Cerebellar nuclear complex (tissue), 1 donor: Measurements from ENCODE around the gene SCRN1.

Experiments used
- DNase-seq, 2 experiments: peaks; one replicate each; lab custom pipeline; 2025; lab: John Stamatoyannopoulos, UW

SCRN1 gene, protein sequence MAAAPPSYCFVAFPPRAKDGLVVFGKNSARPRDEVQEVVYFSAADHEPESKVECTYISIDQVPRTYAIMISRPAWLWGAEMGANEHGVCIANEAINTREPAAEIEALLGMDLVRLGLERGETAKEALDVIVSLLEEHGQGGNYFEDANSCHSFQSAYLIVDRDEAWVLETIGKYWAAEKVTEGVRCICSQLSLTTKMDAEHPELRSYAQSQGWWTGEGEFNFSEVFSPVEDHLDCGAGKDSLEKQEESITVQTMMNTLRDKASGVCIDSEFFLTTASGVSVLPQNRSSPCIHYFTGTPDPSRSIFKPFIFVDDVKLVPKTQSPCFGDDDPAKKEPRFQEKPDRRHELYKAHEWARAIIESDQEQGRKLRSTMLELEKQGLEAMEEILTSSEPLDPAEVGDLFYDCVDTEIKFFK

DNA sequence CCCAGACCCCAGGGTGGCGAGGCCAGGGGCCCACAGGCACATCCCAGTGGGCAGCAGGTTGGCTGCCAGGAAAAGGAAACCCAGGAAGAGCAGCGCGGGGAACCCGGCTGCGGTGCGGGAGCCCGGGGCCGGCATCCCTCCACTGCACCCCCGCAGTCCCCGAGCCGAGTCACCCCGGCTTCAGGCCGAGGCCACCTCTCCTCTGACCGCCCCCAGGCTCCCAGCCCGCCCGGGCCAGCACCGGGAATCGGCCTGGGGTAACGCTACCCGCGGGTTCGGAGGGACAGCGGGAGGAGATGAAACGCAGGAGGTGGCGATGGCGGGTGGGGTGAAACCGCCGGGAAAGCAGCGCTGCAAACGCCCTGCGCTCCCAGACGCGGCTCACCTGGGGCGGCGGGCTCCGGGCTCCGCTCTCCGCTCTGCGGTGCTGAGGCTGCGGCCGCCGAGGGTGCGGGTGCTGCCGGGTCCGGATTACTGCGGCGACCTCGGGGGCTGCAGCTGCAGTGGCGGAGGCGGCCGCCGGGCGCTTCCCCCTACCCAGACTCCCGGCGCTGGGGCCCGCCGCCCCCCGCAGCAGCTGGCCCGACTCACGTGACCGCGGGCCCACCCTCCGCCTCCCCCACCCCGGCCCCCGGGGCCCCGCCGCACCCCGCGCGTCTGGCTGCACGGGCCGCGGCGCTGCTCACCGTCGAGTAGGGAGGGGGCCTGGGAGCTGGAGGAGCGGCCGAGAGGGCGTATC is at the start of gene SCRN1:
Gene SCRN1 (minus strand): TSS at position 545 of the 739 bp plus-strand sequence. CDS start 20,734 bp downstream, outside the sequence.
- no peak for DNase-seq

DNA sequence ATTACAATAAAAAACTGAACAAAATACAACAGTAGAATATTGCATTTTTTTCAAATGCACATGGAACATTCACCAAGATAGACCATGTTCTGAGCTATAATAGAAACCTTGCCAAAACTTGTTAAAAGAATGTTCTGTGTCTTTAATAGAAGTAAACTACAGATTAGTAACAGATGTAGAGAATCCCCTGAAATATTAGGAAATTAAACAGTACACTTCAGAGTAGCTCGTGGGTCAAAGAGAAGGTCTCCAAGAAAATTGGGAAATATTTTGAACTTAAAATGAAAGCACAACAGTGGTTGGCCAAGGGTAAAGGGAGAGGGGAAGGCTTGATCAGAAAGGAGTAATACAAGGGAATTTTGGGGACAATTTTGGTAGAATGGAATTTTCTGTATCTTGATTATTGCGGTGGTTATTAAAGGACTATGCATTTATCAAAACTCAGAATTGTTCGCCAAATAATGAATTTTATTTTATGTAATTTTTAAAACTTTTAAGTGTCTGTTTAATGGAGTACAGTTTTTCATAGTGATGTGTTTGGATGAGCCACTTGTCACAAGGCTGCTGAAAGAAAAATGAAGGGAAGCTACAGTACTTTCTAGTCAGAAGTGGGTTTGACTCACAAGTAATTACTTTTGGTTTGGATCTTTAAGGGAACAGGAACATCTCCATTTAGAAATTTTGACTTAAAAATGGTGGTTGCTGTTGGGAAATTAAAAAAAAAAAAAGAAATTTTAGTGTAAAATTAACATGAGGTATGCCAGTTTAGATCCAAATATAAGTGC is 48.8 kb upstream of the SCRN1 start:
- no peak for DNase-seq

DNA sequence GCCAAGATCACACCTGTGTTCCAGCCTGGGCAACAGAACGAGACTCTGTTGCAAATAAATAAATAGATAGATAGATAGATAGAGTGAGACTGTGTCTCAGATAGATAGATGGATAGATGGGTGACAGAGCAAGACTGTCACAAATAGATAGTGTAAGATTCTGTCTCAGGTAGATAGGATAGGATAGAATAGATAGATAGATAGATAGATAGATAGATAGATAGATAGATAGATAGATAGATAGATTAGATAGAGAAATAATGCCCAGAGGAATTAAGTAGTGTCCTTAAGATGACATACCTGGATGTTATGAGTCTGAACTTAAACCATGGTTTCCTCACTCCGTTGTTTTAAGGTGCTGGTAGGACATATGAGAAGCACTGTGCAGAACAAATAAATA is 46.6 kb upstream of the SCRN1 start:
- no peak for DNase-seq

DNA sequence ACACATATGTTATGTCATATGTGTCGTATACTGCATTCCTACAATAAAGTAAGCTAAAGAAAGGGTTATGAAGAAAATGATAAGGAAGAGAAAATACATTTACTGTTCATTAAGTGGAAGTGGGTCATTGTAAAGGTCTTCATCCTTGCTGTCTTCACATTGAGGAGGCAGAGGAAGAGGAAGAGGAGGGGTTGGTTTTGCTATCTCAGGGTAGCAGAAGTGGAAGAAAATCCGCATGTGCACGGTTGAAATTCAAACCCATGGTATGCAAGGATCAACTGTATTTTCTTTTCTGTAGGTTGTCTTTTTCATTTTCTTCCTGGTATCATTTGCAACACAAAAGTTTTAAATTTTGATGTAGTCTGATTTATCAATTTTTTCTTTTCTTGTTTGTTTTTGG is 44.9 kb upstream of the SCRN1 start:
- no peak for DNase-seq

DNA sequence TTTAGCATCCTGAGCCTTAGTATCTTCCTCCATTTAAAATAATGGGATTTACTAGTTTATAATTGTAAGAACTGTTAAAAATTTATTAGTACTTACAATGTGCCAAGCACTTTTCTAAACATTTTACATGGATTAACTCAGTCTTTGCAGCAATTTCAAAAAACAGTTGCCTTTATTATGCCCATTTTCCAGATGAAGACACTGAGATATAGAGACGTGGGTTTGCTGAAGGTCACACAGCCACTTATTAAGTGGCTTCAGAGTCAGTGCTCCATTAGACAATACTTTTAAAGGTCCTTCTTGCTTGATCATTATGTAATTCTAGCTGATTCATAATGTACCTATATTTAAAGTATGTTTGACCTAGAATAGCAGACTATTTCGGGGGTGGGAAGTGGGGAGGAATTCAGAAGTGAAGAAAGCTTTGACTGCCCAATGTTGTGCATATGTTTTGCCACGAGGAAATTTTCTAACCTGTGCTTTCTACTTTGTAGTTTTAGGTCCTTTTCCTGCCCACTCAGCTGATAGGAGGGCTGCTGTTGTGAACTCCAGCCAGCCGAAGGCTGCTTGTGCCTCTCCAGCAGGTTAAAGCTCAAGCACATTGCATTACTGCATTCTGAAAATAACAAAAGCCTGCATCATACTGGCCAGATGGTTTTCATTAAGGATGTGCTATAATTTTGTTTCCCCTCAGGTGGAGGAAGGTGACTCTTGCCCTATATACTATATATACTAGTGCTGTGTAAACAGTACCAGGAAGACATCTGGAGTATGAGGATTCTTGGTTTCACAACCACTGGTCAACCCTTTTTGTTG is 42.9 kb upstream of the SCRN1 start:
- no peak for DNase-seq

DNA sequence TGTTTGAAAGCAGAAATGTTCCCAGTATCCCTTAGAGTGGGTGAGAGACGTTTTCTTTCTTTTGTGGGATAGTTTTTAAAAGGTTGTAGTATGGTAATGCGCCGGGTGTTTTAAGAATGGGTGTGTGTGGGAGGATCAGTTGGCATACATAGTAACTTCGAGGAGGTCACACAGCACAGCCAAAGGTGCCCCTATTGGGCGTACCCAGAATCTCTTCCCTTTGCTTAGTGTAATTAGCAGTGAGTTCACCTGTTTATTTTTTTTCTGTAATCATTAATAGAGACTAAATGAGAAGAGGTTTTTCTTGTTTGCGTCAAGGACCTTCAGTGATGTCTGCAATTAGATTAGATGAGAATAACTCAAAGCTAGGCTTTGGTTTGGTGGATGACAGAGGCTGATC is 40.1 kb upstream of the SCRN1 start:
- no peak for DNase-seq

DNA sequence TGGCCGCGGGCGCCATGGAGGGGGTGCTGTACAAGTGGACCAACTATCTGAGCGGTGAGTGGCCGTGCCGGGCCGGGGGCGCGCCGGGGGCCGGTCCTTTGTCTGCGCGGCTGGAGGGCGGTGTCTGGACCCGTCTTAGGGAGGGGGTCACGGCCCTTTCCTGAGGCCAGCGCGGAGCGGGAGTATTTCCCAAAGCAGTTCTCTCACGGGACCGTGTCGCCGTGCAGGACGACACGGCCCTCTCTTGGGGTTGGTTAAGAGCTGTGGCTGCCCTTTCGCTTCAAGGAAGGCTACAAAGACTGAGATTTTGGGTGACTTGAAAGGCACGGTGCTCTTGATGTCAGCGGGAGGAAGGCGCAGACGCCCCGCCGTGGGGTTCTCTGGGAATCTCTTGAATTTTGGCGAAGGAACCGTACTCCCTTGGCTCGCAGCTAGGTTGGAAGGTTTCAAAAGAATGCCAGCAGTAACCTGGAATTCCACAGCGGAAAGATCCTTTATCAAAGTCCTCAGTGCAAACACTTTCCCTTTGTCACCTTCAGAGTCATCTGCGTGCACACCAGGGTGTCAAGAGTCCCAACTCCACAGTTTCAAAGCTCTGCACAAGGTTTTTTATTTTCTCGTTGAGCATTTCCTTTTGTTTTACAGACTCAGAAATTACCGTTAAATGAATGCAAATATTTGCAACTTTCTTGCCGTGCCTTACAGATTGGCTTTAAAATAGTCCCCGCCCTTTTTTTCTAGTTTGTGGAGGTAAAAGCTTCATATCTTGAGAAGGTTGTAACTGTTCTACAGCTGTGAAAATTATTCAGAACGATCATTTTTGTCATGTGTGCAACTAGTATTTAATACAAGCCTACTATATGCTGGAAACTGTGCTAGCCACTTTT is 39.4 kb upstream of the SCRN1 start:
- peak in 1 of 2 experiments; percentile 20 for DNase-seq

DNA sequence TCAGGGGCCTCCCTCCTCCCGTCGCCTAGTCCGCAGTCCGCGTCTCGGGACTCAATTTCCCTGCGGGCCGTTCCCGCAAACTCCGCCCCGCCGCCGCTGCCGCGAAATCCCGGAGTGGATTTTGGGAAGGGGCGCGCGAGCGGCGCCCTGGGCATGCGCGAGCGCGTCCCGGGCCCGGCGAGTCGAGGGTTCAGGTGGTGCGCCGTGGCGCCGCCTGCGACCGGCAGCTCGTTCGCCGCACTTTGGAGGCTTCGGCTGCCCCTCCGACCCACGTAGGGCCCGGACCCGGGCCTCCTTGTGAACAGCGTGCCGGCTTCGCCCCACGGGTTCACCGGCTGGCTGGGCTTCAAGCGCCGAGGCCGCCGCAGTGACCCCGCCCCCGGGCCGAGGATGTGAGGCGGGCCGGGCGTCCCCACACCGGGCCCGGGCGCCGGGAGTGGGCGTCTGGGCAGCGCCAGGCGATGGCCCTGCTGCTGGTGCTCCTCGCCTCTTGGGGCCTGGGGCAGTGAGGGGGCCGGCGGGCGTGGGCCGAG is 38.7 kb upstream of the SCRN1 start, which contains the start of gene PLEKHA8:
Gene PLEKHA8 (plus strand): TSS at position 197 of the 533 bp plus-strand sequence. CDS start 351 bp downstream, outside the sequence.
- DNase-seq, result peak in 1 of 2 experiments; percentile 51

DNA sequence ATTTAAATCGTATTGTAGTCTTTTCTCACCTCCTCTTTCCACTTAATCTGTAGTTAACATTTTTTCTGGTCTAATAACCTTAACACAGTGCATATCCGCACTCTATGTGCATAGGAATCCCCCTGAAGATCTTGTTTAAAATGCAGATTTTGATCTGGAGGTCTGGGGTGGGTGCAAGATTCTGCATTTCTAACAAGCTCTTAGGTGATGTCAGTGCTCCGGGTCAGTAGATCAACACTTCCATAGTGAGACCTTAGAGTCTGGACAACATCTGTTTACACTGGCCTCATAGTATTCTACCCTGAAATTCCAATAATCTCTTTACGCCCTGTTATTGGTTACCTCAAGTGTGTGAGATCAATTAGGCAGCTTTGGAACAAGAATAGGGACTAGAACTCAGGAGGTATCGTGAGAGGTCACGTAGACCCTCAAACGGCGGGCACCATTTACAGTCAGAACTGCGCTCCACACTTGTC is 38.2 kb upstream of the SCRN1 start:
- no peak for DNase-seq

DNA sequence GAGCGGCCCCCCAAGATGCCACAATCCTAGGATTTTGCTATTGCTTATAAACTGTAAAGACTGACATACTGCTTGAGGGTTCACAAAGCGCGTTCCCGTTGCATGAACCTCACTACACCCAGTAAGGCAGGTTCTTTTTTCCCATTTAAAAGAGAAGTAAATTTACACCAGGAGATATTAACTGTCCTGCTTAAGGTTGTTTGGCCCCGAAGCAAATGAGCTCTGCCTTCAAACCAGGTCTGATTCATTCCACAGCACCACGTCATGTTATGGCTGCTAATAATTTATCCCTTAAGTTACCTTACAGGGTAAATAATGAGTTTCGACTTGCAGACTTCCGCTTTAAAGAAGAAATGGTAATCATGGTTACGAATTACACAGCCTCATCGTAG is 37.5 kb upstream of the SCRN1 start:
- peak in 1 of 2 experiments; percentile 26 for DNase-seq

DNA sequence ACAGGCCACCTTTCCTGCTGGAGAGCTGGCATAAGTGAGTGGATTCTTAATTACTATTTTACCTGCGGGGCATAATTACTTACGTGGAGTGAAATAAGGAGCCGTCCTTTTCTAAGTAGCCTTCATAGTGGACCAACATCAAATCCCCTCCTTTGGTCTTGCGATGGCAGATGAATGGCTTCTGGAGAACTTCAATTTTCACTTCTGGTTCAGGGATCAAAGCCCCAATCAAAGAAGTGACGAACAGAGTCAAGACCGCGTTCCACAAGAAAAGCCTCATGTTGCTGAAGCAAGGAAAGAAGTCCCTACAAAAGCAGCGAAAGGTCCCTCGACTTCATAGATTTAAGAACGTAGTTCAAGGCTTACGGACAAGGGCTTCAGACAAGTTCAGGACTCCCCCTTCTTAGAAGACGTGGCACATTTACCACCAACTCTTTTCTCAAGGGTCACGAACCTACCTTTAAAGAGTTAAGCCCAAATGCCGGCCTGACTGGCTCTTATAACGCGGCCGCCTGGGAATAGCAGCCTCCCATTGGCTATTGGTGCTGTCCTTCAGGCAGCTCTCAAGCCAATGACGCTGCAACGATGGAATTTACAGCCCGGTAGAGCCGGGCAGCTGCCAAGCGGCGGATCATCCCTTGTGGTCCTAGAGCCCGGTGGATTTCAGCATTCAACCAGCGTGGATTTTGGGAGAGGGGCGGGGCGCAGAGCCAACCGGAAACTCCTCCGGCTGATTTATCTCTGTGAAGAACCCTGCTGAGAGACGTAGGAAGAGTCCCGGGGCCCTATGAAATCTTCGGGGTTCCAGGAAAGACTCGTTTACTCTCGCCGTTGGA is 36.8 kb upstream of the SCRN1 start, which contains the start of gene FKBP14:
Gene FKBP14 (minus strand): TSS at position 474 of the 836 bp plus-strand sequence. CDS start 194 bp downstream, at position 280.
- DNase-seq, result peak; percentile 89 to 98

DNA sequence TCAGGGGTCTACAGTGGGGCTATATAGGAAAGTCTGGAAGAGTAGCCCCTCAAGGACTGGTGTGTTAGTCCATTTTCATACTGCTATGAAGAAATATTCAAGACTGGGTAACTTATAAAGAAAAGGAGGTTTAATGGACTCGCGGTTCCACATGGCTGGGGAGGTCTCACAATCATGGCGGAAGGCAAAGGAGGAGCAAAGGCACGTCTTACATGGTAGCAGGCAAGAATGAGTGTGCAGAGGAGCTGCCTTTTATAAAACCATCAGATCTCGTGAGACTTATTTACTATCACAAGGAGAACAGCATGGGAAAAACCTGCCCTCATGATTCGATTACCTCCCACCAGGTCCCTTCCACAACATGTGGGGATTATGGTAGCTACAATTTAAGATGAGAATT is 33.9 kb upstream of the SCRN1 start:
- no peak for DNase-seq

DNA sequence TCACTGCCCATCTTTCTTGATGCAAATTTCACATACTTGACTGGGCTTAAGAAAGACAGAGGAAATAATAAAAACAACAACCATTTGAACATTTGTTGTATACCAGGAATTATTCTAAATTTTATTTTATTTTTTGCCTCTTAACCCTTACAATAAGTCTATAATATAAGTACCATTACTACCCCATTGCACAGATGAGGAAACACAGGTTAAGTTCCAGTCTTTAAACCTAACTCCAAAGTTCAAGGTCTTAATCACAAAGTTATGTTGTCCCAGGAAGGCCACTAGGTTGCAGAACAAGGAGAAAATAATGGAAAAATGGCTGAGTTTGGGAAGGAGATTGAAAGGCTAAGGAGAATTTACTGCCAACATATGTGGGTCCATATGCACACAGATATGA is 33.4 kb upstream of the SCRN1 start:
- no peak for DNase-seq

DNA sequence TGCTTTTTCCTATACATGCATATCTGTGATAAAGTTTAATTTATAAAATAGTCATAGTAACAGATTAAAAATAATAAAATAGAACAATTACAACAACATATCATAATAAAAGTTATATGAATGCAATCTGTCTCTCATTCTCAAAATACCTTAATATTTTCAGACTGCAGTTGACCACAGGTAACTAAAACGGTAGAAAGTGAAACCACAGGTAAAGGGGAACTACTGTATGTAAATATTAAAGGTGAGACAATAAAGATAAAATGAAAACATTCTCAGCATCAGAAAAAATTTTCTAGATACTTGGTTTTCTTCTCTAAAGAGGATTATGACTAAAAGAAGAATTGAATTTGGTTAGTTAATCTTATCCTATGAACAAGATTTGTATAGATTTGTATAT is 30.9 kb upstream of the SCRN1 start:
- no peak for DNase-seq

DNA sequence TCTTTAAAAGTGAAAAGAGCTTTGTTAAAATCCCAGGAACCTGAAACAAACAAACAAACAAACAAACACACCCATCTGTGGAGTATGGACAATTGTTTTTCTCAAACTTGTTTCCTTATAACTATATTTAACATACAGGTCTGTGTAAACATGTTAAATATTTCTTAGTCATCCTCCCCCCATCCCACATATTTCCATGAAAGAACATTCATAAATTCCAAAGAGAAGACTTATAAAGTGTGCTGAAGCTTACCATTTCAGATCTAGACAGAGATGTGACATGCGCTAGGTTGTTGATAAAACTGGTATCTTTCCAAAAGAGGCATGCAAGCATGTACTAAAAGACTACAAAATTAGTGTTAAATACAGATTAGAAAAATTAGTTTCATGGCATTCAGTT is 30.4 kb upstream of the SCRN1 start:
- no peak for DNase-seq

DNA sequence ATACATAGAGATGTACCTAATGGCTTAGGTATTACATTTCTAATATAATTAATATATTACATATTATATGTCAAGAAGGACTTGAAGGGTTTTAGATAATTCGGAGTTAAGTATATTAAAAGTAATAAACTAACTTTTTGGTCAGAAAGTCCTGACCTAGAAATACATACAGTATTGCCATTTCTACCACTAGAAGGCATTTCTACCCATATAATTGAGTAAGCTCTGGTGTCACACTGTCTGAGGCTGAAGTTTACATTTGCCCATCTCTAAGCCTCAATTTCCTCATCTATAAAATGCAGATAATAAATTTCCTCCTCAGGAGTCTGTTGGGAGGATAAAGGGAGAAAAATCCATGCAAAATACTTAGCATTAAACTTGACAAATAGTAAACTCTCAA is 29.8 kb upstream of the SCRN1 start:
- no peak for DNase-seq

DNA sequence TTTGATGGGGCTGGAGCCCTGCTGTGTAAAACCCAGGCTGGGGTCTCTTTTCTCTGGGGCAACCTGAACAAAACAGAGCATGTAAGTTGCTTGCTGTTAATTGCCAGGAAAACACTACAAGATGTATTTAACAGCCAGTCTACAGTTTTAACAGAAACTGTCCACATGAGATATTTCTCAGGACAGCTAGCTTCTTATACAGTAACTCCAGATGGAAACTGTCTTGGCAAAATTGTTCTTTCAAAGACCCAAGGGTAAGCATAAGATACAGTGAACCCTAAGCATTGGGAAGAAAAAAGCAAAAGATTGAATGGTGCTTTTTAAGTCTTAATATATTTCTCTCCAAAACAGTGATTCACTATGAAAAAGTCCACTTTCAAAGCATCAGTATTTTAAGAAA is 28.9 kb upstream of the SCRN1 start:
- no peak for DNase-seq

DNA sequence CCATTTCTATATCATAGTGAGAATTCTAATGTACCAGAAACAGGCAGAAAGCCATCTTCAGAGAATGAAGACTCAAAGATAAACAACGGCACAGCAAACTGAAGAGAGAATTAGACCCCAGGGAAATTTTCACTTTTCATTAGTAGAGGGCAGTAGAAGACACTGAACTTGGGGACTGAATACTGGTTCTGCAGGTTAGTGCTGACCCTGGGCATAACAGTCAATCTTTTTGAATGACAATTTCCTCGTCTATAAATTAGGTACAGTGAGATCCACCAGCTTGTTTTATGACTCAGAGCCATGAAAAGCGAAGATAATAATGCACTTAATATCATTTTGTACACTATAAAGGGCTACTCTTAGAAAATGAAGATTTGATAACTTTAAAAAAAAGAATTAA is 23.2 kb upstream of the SCRN1 start:
- no peak for DNase-seq

DNA sequence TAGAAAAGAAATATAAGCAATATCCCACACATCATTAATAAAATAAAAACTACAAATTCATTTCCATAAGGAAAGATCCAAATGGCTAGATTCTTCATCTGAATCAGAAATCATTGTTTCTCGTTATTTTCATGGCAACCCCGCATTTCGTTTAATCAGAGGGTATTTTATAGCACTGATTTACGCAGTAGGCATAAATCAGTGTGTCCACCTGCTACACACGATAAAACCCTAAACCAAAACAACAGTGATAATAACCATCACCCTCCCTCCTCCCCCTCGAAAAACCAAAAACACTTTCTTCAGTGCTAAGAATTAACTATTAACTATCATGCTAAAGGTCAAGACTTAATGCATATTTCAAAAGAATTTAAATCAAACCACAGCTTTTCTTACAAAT is 20.4 kb upstream of the SCRN1 start:
- no peak for DNase-seq
